Measurements from ENCODE around the gene ARL13A. TPM values are rescaled to one million over a fixed set of nuclear protein-coding genes. Genes with fewer than 3 reads are reported as not detected.

Gene ARL13A
- total RNA-seq, 4 donors from 2014 or later = not detected

DNA sequence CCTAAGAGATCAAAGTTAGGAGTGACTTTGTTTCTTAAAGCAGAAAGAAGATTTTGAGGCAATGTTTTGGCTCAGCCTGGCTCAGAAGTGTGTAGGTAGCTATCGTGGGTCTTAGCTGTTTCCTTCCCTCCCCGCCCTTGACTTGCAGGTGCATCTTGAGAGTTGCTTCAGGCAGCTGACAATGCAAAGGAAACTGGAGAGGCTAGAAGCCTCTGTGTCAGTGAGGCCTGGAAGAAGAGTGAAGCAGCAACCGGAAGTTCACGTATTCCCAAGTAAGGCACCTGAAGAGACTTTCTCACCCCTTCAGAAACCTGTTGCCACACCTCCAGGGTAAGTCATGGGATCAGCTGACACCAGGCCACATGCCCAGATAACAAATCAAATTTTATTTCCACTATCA is 30.2 kb upstream of the ARL13A start:
- no peak for TF ChIP-seq CTCF (IDR thresholded peaks at IDR 0.05; ENCODE audit: low read depth)

DNA sequence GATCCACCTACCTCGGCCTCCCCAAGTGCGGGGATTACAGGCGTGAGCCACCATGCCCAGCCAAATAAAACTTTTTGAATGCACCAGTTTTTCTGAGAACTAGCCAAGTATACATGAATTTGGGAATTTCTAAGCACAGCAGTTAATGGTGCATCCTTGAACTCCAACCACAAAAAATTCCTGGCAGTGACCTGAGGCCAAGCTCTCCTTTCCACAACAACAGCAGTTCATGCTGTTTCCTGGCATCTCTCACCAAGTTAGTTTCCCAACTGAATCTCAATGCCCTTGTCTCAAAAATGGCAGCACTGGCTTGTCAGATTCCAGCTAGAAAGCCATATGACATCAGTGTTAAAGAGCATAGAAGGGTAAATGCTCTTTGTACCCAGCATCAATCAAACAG is 24.9 kb upstream of the ARL13A start:
- TF ChIP-seq CTCF (IDR thresholded peaks at IDR 0.05; ENCODE audit: low read depth) = no peak

DNA sequence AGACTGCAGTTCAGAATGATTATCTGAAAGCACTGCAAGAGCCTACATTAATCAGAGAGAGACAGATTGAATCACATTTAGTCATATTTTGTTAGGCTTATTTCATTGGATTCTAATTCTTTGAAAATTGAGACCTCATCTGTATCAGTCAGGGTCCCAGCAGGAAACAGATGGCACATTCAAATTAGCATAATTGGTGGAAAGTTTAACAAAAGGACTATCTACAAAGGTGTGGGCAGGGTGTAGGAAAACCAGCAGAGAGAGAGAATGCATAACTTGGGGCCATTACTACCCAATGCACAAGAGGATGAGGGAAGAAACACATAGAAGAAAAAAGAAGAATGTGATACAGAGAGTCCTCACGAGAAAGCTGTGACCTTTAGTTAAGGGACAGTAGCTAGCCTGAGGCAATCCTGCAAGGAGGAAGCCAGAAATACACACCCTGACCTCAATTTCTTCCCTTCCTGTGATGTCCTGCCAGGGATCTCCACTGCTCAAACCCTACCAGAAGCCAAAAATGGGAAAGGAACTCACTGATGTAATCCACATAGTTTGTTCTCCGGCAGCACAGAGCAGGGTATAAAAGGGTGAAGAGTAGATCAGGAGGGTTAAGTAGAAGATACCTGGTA is 23.1 kb upstream of the ARL13A start:
- TF ChIP-seq CTCF (IDR thresholded peaks at IDR 0.05; ENCODE audit: low read depth) = no peak

DNA sequence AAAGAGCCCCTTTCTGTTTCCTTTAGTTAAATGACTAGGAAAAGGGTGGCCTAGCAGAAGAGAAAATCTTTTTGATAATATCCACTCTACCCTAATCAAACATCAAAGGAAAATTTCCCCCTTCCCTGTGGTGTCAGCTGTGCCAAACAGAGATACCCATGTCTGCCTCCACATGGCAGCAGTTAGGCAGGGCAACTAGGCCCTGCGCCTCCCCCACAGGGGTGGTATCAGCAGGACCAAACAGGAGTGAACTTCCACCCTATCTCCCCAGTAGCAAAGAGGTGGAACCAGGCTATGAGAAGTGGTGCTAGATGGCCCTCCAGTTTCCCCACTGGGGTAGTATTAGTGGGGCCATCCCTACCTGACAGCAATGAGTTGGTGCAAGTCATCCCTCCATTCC is 21.0 kb upstream of the ARL13A start:
- TF ChIP-seq CTCF (IDR thresholded peaks at IDR 0.05; ENCODE audit: low read depth) = no peak

DNA sequence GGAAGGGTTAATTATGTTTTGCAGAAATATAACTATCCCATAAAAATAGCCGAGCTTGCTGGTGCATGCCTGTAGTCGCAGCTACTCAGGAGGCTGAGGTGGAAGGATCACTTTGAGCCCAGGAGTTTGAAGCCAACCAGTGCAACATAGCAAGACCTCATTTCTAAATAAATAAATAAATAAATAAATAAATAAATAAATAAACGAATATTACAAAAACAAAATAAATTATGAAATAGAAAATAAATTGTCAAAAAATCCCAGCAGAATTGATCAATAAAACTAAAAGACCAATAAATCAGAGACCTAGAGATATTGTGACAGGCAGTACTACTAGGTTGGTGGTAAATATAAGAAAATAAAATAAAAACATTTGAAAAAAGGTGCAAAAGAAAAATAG is 6.7 kb upstream of the ARL13A start:
- no peak for TF ChIP-seq CTCF (IDR thresholded peaks at IDR 0.05; ENCODE audit: low read depth)

DNA sequence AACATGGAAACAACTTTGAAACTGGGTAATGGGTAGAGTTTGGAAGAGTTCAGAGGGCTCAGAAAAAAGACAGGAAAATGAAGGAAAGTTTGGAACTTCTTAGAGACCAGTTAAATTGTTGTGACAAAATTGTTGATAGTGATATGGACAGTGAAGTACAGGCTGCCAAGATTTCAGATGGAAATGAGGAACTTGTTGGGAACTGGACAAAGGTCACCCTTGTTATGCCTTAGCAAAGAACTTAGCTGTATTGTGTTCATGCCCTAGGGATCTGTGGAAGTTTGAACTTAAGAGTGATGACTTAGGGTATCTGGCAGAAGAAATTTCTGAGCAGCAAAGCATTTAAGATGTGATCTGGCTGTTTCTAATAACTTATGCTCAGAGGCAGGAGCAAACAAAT is 5.1 kb upstream of the ARL13A start:
- no peak for TF ChIP-seq CTCF (IDR thresholded peaks at IDR 0.05; ENCODE audit: low read depth)

DNA sequence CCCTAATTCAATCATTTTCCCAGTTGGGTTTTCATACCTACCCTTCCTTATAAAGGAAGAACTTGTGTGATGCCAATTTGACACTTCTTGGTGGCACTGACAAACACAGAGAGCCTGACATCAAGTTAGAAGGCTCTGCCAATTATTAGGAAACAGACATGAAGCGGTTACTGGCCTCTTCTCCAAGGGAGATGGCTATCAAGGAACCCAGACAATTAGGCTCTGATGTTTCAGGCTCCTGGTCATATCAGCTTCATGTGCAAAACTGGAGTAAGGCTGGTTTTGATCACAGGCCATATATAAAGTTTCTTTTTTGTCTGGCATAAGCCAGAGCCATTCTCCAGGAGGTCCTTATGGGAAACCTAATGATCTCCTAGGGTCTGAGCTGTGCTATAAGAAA is 428 bp downstream of the ARL13A start:
- no peak for TF ChIP-seq CTCF (IDR thresholded peaks at IDR 0.05; ENCODE audit: low read depth)

All from subcutaneous adipose tissue (tissue), 4 donors.